Measurements from ENCODE around the gene ATP13A3.
A peak's percentile ranks its signal among the peaks of the same experiment; 100 is the strongest.

ATP13A3 gene

DNA sequence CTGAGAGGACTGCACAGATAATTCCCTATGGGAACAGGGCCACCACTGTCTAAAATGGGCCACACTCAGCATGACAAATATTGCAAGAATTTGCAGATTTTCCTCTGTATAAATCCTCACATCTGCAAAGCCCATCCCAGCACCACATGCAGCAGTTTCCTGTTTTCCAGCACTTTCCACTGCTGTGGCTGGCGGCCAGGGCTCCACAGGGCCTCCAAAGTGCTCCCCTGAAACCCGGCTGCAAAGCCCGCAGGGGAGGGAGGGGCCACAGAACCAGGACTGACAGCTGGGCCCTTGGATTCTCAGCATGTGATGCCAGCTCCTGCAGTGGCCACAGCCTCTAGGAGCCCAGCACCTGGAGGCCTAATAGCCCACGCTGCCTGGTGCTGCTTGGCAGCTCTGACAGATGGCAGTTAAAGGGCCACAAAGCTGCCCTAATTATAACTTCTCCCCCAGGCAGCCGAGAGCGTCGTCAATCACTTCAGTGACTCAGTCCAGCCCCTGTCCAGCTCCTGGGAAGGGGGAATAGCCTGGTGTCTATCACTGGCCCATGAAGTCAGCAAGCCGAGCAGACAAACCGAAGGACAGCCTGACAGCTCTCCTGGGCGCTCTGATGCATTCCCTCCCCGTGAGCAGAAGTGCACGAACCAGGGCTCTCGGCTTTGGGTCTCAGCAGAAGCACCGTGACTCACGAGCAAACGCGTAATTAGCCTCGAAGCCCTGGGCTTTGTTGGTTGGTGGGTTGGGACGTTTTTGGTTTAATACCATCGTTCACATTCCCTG, 122.0 kb downstream of the ATP13A3 start:
- FAIRE-seq (peak; percentile 71), DNase-seq (ENCODE audit: insufficient read length, low spot score) (peak; percentile 76)
- no peak for TF ChIP-seq POLR2A (IDR thresholded peaks at IDR 0.05; ENCODE audit: low read depth, low read length)

DNA sequence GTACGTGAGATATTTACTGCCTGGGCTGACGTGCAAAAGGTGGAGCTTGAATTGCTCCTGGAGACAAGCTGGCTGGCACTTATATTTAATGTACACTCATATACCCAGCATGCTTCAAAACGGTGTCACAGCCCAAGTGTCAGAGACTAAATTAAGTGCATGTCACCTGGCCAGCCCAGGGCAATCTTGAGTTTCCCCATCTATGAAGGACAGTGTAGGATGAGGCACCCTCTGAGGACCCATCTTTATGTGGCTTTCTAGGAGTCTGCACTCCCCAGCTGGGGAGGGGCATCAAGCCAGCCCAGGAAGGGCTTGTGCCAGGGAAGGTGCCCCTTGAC, 122.5 kb downstream of the ATP13A3 start:
- no peak for DNase-seq (ENCODE audit: insufficient read length, low spot score)
- no peak for TF ChIP-seq POLR2A (IDR thresholded peaks at IDR 0.05; ENCODE audit: low read depth, low read length)
- no peak for FAIRE-seq

DNA sequence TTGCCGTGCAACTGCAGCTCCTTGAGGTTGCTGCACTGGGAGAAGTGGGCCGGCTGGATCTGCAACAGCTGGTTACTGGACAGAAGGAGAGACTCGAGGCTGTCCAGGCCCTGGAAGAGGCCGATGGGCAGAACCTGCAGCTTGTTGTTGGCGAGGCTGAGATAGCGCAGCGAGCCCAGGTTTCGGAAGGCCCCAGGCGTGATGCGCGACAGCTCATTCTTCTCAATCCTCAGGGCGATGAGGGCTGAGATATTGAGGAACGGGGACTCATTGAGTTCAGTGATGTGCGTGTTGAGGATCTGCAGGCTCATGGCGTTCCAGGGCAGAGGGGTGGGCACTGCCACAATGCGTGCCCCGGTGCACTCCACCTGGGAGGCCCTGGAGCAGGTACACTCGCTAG, 126.2 kb downstream of the ATP13A3 start:
- DNase-seq (ENCODE audit: insufficient read length, low spot score) (no peak), FAIRE-seq (no peak)
- no peak for TF ChIP-seq POLR2A (IDR thresholded peaks at IDR 0.05; ENCODE audit: low read depth, low read length)

DNA sequence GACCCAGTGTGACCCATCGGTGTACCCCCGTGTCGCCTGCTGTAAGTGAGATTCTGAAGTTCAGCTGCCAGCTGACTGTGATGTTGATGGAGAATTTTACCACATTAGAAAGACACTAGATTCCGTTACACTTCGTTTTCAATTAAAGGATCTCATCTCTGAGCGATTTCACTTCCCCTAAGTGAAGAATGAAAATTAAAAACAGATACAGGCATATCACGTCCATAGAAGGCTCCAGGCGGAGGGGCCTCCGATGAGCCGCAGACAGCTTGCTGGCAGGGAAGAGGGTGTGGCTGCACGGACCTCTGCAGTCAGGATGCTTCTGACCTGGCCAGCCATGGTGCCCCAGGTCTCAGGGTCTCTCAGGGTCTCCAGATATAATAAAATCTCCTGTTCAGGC, 129.1 kb downstream of the ATP13A3 start:
- FAIRE-seq (no peak), DNase-seq (ENCODE audit: insufficient read length, low spot score) (no peak)
- TF ChIP-seq POLR2A (IDR thresholded peaks at IDR 0.05; ENCODE audit: low read depth, low read length): no peak

DNA sequence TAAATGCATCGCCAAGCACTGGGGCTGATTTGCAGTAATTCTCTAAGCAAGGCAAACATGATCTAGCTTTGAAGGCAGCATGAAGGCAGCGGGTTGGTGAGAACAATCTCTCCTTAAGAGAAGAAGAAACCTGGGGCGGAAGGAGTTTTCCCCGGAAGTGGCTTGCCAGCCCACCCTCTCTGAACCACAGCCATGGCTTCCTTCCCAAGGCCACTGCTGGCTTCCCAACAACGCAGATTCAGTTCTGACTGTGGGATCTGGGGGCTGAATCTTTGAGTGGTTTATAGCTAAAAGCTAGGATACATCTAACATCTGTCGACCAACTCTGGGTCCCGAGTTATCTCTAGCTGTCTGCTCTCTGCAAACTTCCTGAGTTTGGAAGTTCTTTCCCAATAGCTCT, 131.4 kb downstream of the ATP13A3 start:
- FAIRE-seq (no peak), DNase-seq (ENCODE audit: insufficient read length, low spot score) (no peak)
- TF ChIP-seq POLR2A (IDR thresholded peaks at IDR 0.05; ENCODE audit: low read depth, low read length): no peak

DNA sequence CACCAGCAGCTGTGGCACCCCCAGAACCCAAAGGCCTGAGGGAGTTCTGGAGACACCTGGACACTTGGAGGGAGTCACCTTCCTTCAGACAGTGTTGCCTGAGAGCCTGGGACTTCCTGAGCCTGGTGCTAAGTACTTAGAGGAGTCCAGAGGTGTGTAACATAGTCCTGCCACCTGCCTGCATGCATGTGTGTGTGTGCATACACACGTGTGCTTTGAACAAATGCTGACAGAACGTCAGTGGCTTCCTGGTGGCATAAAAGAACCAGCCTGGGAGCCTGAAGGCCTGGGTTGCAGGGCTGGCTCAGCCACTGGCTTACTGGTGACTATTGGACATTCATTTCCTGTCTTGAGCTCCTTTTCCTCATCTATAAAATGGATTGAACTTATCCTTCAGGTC, 132.5 kb downstream of the ATP13A3 start:
- no peak for TF ChIP-seq POLR2A (IDR thresholded peaks at IDR 0.05; ENCODE audit: low read depth, low read length)
- DNase-seq (ENCODE audit: insufficient read length, low spot score): no peak
- FAIRE-seq: no peak

Data from H54 (cell line).